Activated CD8-positive, alpha-beta memory T cell treated with anti-CD3 and anti-CD28 coated beads, Interleukin-2, amount 50 U/mL, for 4 hours (primary cell): ENCODE data around the gene CEP97.

Experiments
- DNase-seq: peaks from one replicate; pipeline ENCODE4 v3.0.0-alpha.2; 2020

CEP97 gene

DNA sequence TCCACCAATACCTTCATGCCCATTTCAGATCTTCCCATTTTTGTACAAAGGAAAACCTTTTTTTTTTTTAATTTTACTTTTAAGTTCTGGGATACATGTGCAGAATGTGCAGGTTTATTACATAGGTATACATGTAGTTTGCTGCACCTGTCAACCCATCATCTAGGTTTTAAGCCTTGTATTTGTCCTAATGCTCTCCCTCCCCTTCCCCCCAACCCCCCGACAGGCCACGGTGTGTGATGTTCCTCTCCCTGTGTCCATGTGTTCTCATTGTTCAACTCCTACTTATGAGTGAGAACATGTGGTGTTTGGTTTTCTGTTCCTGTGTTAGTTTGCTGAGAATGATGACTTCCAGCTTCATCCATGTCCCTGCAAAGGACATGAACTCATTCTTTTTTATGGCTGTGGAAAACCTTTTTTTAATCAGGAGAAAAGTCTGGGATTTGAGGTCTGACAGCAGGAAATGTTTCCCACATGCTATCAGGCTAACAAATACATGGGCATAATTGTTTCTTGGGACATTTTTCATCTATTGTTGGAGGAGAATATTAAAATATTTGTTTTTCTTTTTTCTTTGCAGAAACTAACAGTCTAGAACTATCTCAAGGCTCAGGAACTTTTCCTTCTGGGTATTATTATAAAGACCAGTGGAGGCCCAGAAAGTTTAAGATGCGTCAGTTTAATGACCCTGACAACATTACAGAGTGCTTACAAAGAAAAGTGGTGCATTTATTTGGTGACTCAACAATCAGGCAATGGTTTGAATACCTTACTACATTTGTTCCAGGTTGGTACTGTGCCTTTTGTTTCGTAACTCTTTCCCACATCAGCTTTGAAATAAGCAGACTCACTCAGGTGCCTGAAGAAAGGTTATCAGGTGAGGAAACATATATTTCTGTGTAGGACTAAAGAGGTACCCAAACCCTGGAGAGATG lies 92.1 kb downstream of the CEP97 start:
- no peak for DNase-seq

DNA sequence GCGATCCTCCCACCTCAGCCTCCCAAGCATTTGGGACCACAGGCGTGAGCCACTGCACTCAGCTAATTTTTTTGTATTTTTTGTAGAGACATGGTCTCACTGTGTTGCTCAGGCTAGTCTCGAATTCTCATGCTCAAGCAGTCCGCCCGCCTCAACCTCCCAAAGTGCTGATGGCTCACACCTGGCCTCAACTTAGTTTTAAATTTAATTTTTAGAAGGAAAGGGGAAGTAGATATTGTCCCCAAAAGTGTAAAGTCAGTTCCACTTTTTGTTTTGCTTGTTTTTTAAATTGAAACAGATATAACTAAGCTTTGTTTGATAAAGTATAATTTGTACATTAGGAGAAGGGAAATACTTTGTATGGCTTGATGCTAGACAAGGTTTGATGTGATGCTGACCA lies 93.6 kb downstream of the CEP97 start:
- DNase-seq: no peak

DNA sequence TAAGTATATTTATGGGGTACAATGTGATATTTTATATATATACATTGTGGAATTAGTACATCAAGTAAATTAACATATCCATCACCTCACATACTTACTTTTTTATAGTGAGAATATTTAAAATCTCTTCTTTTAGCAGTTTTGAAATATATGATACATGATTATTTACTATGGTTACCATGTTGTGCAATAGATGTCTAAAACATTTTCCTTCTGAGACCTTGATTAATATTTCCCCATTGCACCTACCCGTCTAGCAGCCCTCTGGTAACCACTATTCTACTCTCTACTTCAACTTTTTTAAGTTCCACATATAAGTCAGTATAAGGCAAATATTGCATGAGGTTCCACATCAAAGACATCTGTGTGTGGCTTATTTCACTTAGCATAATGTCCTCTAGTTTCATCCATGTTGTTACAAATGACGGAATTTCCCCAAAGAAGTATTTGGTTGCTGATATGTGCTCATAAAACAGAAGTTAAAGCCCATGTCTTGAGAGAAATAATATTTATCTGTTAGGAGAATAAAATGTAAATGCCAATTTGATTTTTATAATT lies 95.3 kb downstream of the CEP97 start:
- no peak for DNase-seq
